GM12865 (cell line): Measurements from ENCODE around the gene MAGEA12.
"Not testable (repeated sequence)": the region's sequence is repeated elsewhere in the genome, so short reads cannot be mapped to it uniquely, and the experiment has no call there.

Source experiments
- DNase-seq: peaks from one replicate; pipeline ENCODE4 v3.0.0; 2010; ENCODE audit warnings: low read depth
- H3K4me3 ChIP-seq: 2 replicates; pipeline ENCODE4 v1.5.1; 2011; ENCODE audit warnings: mild to moderate bottlenecking, low read depth, low read length, control low read depth
- CTCF ChIP-seq: IDR thresholded peaks from 2 replicates; pipeline ENCODE4 v1.5.1; 2011; ENCODE audit warnings: low read length, control low read depth, low read depth, inconsistent platforms; ENCODE audit not compliant: insufficient read depth; ENCODE audit errors: missing control alignments

Gene MAGEA12

GRCh38 chrX:152733261-152733975 lies at the start of gene MAGEA12, which contains the start of gene CSAG1:
Gene MAGEA12 (plus strand): TSS chrX:152733757. CDS start chrX:152736162, 2,405 bp downstream.
Gene CSAG1 (minus strand): TSS chrX:152733721. CDS start chrX:152732460, 1,261 bp downstream.
- DNase-seq = no peak
- no peak within 1 kb of the TSS for H3K4me3 ChIP-seq
- TF ChIP-seq CTCF = no peak

GRCh38 chrX:152697952-152698931 lies 35.3 kb upstream of the MAGEA12 start, which contains the start of gene MAGEA3:
Gene MAGEA3 (plus strand): TSS chrX:152698794. CDS start chrX:152700833, 2,039 bp downstream.
- DNase-seq, H3K4me3 ChIP-seq: not testable (repeated sequence)

- not testable (repeated sequence) for DNase-seq, H3K4me3 ChIP-seq
Measured at GRCh38 chrX:152700390-152700789, 33.2 kb upstream of the MAGEA12 start.

GRCh38 chrX:152706500-152706899 lies 27.1 kb upstream of the MAGEA12 start:
- H3K4me3 ChIP-seq, DNase-seq: not testable (repeated sequence)

GRCh38 chrX:152709173-152709572 lies 24.4 kb upstream of the MAGEA12 start, which contains the start of gene CSAG2:
Gene CSAG2 (minus strand): TSS chrX:152709273. CDS start chrX:152709112, 161 bp downstream.
- not testable (repeated sequence) for DNase-seq, H3K4me3 ChIP-seq

GRCh38 chrX:152713195-152713594 lies 20.4 kb upstream of the MAGEA12 start:
- H3K4me3 ChIP-seq, DNase-seq: not testable (repeated sequence)

GRCh38 chrX:152713815-152714787 lies 19.5 kb upstream of the MAGEA12 start, which contains the start of gene MAGEA2B:
Gene MAGEA2B (plus strand): TSS chrX:152714628. CDS start chrX:152717107, 2,479 bp downstream.
- not testable (repeated sequence) for DNase-seq

GRCh38 chrX:152725409-152725808 lies 8.1 kb upstream of the MAGEA12 start:
- no peak for TF ChIP-seq CTCF
- H3K4me3 ChIP-seq = no peak overlapping the region
- no peak for DNase-seq

More at GRCh38 chrX:152713815-152714787, 19.5 kb upstream of the MAGEA12 start, which contains the start of gene MAGEA2B:
- not testable (repeated sequence) for H3K4me3 ChIP-seq

GRCh38 chrX:152734143-152734858 lies 744 bp downstream of the MAGEA12 start:
- H3K4me3 ChIP-seq, DNase-seq: not testable (repeated sequence)
